Panc1 (cell line): ENCODE results near the gene PTK6. TPM values are rescaled to one million over a fixed set of nuclear protein-coding genes. Genes with fewer than 3 reads are reported as not detected.

Experiments
- ATAC-seq: fragments of 200-7000 bp; cut with Tn5 transposase; 2 replicates; pipeline ENCODE4 v1.9.1; 2020; ENCODE audit warnings: mild to moderate bottlenecking, moderate library complexity
- BruUV-seq: library from RNA; stranded (reverse); fragments of 400-500 nt; replicated peaks from 2 replicates; lab custom pipeline; 2021; lab: Mats Ljungman, UMichigan
- CTCF ChIA-PET: fragments of 300-600 bp; sonication (Branson Sonifier 250); formaldehyde crosslinking; loops from one replicate; lab custom pipeline; 2022; ENCODE audit warnings: antibody characterized with exemption; lab: Charles Lee
- POLR2A ChIA-PET: fragments of 300-600 bp; sonication (Branson Sonifier 250); formaldehyde crosslinking; loops from one replicate; lab custom pipeline; 2022; ENCODE audit warnings: antibody characterized with exemption; lab: Charles Lee
- DNase-seq: peaks from one replicate; pipeline ENCODE4 v3.0.0-alpha.2; 2010; ENCODE audit warnings: low read depth, low spot score
- H3K27ac ChIP-seq: 2 replicates; pipeline ENCODE4 v1.5.1; 2011; ENCODE audit warnings: mild to moderate bottlenecking, low read length, inconsistent platforms
- H3K27me3 ChIP-seq: fragments of 200-500 bp; sonication (Bioruptor generic); 2 replicates; pipeline ENCODE4 v1.6.0; 2014; ENCODE audit warnings: low read length, inconsistent platforms; ENCODE audit not compliant: control insufficient read depth, insufficient read depth
- H3K36me3 ChIP-seq: fragments of 200-500 bp; sonication (Bioruptor generic); 2 replicates; pipeline ENCODE4 v1.5.1; 2014; ENCODE audit warnings: inconsistent platforms, mild to moderate bottlenecking, low read length, moderate library complexity; ENCODE audit not compliant: control insufficient read depth, insufficient read depth
- H3K4me1 ChIP-seq: 2 replicates; pipeline ENCODE4 v1.5.1; 2011; ENCODE audit warnings: inconsistent platforms, mild to moderate bottlenecking, low read length, moderate library complexity; ENCODE audit not compliant: control insufficient read depth, insufficient read depth
- H3K4me3 ChIP-seq, 2 experiments: 2 replicates each; pipeline ENCODE4 v1.5.1; 2011 to 2012; ENCODE audit warnings: low read depth in 2 of 2, low read length in 2 of 2, mild to moderate bottlenecking in 2 of 2, inconsistent platforms in 1 of 2, moderate library complexity in 1 of 2
- H3K9me3 ChIP-seq: fragments of 200-500 bp; sonication (Bioruptor generic); 2 replicates; pipeline ENCODE4 v1.5.1; 2014; ENCODE audit warnings: low read depth, mild to moderate bottlenecking, inconsistent platforms, low read length, moderate library complexity; ENCODE audit not compliant: control insufficient read depth, insufficient read depth
- CTCF ChIP-seq: fragments of 450-650 bp; IDR thresholded peaks from 2 replicates; pipeline ENCODE4 v1.5.1; 2017; ENCODE audit warnings: mild to moderate bottlenecking
- POLR2AphosphoS5 ChIP-seq: IDR thresholded peaks from 2 replicates; pipeline ENCODE4 v1.6.1; 2012; ENCODE audit warnings: mild to moderate bottlenecking, low read depth, low read length, moderate library complexity
- REST ChIP-seq, 2 experiments: IDR thresholded peaks; 2 replicates each; pipeline ENCODE4 v1.6.1; 2011 to 2012; ENCODE audit warnings: low read depth in 2 of 2, control low read depth in 1 of 2, low read length in 1 of 2, mild to moderate bottlenecking in 1 of 2, moderate library complexity in 1 of 2; ENCODE audit not compliant: insufficient read depth in 1 of 2
- SIN3A ChIP-seq: IDR thresholded peaks from 2 replicates; pipeline ENCODE4 v1.6.1; 2012; ENCODE audit warnings: low read depth, mild to moderate bottlenecking, low read length, moderate library complexity, borderline replicate concordance; ENCODE audit not compliant: insufficient read depth
- TCF7L2 ChIP-seq: IDR thresholded peaks from 2 replicates; pipeline ENCODE4 v1.6.1; 2011; ENCODE audit warnings: mild to moderate bottlenecking, low read depth, low read length, inconsistent platforms
- in situ Hi-C: cut with HindIII; loops from 2 replicates; pipeline ENCODE4 v1.10.0; 2016; ENCODE audit warnings: low sequenced_read_pairs, low pct_unique_long_range_greater_than_20kb
- intact Hi-C: fragments of 100-400 bp; cut with micrococcal nuclease; formaldehyde crosslinking; loops from one replicate; pipeline ENCODE4 v1.10.0; 2022; ENCODE audit not compliant: unreplicated experiment
- total RNA-seq: library from RNA; stranded (reverse); gene quantifications from one replicate; pipeline ENCODE4 v1.2.1, GENCODE V29; 2021; ENCODE audit not compliant: unreplicated experiment

Gene PTK6
- total RNA-seq, 1 experiment from 2014 or later = 6.5 TPM

GRCh38 chr20:63558804-63559484 is 21.8 kb upstream of the PTK6 start:
- no peaks in the 10 kb centered on the region; the same call in 1 of the 2 replicates for H3K4me1 ChIP-seq
- ATAC-seq (no peak), DNase-seq (no peak)
- no peaks in the 10 kb centered on the region for H3K36me3 ChIP-seq
- H3K27me3 ChIP-seq = no peaks in the 10 kb centered on the region
- BruUV-seq = no TSS peak
- ChIA-PET CTCF (no interaction called here), POLR2A (no interaction called here)
- in situ Hi-C loops (no loop called here), intact Hi-C loops (no loop called here)
- no peaks in the 10 kb centered on the region for H3K9me3 ChIP-seq
- H3K4me3 ChIP-seq = no peak overlapping the region
- TF ChIP-seq POLR2AphosphoS5 = no peak
- no peak for TF ChIP-seq REST (IDR thresholded peaks at IDR 0.05; ENCODE audit: insufficient read depth in 1 of 2, low read depth in 2 of 2, low read length in 1 of 2)
- TF ChIP-seq SIN3A = no peak
- no peak for TF ChIP-seq TCF7L2
- TF ChIP-seq CTCF = no peak
- no peak overlapping the region for H3K27ac ChIP-seq

- intact Hi-C loops = no loop called here
- in situ Hi-C loops = no loop called here
- Histone ChIP-seq H3K36me3 (no peaks in the 10 kb centered on the region), H3K4me1 (peaks cover 6% of the 10 kb centered on the region), H3K4me3 (no peak overlapping the region), H3K27me3 (no peaks in the 10 kb centered on the region), H3K9me3 (no peaks in the 10 kb centered on the region), H3K27ac (no peak overlapping the region)
- ATAC-seq = no peak
- TF ChIP-seq SIN3A (no peak), CTCF (no peak), POLR2AphosphoS5 (no peak), TCF7L2 (no peak), REST (IDR thresholded peaks at IDR 0.05; ENCODE audit: insufficient read depth in 1 of 2, low read depth in 2 of 2, low read length in 1 of 2) (no peak)
- no TSS peak for BruUV-seq
- DNase-seq = no peak
- POLR2A ChIA-PET = no interaction called here
- CTCF ChIA-PET = no interaction called here
Observed at GRCh38 chr20:63557481-63557891, 20.3 kb upstream of the PTK6 start.
